GM19193 (cell line): ENCODE measurements around the gene TMEM43.

Source experiments
- POLR2A ChIP-seq: IDR thresholded peaks from 4 replicates; pipeline ENCODE4 v1.6.1; 2011; ENCODE audit not compliant: insufficient read depth, insufficient read length; ENCODE audit errors: extremely low read depth

TMEM43 gene

DNA sequence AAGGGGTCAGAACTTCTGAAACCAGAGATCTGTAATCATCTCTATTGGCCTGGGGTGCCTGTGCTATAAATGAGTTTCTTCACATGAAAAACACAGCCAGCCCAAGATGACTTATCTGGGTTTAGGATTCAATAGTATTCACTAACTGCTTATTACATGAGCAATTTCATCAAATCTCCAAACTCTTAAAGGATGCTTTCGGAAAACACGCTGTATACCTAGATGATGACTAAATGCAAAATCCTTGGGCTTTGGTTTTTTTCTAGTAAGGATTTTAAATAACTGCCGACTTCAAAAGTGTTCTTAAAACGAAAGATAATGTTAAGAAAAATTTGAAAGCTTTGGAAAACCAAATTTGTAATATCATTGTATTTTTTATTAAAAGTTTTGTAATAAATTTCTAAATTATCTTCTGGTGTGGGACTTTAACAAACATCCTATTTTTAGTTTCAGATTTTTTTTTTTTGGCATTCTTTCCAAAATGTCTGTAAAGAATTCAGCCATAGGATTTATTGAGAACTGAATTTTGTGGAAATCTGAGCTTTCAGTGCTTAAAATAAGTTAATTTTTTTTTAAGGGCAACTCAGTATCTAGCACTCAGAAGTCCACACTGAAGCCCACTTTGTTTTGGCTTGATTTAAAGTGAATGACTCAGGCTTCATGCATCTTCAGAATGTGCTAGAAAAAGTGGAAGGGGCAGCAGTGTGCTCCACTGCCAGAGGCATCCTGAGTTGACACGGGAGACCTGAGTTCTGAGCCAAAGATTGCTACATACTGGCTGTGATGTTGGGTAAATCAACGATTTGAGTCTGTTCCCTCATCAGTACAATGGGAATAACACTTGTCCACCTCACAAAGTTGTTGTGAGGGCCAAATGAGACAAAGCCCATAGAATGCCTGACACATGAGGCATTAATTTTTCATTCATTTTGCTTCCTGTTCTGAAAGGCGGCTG is 18.7 kb downstream of the TMEM43 start:
- TF ChIP-seq POLR2A = no peak

DNA sequence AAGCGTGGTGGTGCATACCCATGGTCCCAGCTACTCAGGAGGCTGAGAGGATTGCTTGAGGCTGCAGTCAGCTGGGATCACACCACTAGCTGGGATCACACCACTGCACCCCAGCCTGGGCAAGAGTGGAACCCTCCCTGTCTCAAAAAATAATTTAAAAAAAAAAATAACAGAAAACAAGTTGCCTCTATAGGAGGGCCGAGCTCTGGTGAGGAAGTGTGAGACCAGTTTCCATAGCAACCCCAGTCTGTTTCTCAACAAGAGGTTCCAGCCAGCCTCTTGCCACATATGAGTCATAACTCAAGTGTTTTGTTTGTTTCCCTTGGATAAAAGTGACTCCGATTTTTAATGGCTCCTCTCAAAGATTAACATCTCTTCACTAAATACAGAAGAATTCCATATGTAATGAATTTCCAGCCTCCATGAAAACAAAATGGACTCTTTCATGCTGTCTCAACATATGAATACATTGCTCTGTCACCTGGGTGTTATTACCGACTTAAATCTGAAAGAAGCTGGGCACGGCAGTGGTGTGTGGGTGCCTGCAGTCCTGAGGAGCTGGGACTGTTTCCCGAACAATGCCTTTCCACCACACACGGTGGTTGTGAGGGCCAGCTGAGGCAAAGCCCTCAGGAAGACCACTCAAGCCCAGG is 19.7 kb downstream of the TMEM43 start:
- no peak for TF ChIP-seq POLR2A

- TF ChIP-seq POLR2A = no peak
Measured at GRCh38 chr3:14145236-14145635, 20.4 kb downstream of the TMEM43 start.

DNA sequence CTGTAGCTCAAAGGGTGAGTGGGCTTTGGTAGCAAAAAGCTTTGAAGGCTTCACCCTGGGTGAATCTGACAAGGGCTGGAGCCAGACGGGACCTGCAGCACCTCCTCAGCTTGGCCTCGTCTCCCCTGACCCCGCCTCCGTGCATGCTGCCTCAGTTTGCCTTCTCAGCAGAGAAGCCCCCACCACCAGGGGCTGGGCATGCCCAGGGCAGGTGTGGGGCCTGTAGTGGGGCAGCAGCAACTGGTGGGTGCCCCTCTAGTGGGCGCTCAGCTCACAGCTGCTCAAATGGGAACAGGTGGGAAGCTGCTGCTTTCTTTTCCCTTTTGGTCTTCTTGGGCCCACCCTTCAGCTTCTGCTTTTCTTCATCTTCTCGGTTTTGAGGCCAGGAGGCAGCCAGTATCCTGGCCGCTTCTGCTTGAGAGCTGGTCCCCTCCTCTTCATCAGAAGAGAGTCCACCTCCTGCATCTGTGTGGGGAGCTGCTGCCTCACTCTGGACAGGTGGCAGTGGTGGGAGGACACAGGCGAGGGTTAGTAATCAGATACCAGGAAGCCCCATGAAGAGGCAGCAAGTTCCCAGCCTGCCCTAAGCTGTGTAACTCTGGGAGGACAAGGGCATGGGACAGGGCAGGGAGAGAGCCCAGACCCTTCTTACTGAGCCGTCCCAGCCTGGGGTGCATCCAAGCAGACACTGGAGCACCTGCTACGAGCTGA is 21.0 kb downstream of the TMEM43 start:
- no peak for TF ChIP-seq POLR2A

GRCh38 chr3:14146381-14147065 is 21.7 kb downstream of the TMEM43 start:
- TF ChIP-seq POLR2A = no peak

DNA sequence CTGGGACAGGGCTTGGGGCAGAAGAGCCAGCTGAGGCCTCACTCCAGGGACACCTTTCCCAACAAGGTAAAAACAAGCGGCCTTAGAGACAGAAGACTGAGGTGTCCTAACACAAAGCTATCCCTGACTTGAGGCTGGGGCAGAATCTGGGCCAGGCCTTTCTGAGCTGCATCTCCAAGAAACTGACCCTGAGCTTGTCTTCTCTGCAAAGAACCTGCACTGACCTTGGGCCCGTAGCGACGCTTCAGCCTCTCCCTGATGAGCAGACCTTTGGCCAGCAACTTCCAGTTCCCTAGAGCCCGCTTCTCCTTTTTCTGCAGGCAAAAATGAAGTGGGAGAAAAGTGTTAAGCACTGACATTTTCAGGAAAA is 22.2 kb downstream of the TMEM43 start:
- TF ChIP-seq POLR2A = no peak

DNA sequence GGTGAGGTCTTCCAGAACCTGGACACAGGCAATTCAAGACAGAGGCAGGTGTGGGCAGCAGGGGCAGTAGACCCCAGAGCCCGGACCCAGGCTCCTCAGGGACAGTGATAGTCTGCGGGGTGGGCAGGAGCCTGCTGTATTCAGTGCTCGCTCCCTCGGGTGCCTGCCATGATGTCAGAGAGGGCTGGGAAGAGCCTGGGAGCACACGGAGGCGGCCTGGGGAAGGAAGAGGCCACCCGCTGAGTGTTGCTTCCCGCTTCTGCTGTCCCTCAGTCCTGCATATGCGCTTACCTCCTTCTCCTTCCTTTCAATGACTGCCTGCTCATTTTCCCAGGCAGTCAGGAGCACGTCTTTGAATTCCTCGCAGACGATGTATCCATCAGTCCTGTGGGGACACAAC is 22.8 kb downstream of the TMEM43 start:
- no peak for TF ChIP-seq POLR2A

GRCh38 chr3:14148041-14148985 is 23.5 kb downstream of the TMEM43 start:
- no peak for TF ChIP-seq POLR2A

DNA sequence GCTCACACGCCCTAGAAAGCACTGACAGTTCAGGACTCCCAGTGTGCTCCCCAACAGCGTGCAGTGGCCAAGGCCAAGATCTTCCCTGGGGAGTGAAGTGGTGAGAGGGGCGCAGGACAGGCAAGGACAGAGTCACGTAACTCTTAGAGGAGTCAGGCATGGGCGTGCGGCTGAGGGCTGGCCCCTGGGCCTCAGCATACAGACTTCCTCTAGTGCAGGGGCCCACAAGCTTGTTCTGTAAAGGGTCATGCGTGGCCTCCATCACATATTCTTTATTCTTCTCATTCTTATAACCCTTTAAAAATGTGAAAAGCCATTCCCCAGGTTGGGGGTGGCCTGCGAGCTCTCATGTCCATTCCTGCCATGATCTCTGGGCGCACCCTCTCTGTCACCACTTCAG is 25.2 kb downstream of the TMEM43 start:
- TF ChIP-seq POLR2A = no peak

DNA sequence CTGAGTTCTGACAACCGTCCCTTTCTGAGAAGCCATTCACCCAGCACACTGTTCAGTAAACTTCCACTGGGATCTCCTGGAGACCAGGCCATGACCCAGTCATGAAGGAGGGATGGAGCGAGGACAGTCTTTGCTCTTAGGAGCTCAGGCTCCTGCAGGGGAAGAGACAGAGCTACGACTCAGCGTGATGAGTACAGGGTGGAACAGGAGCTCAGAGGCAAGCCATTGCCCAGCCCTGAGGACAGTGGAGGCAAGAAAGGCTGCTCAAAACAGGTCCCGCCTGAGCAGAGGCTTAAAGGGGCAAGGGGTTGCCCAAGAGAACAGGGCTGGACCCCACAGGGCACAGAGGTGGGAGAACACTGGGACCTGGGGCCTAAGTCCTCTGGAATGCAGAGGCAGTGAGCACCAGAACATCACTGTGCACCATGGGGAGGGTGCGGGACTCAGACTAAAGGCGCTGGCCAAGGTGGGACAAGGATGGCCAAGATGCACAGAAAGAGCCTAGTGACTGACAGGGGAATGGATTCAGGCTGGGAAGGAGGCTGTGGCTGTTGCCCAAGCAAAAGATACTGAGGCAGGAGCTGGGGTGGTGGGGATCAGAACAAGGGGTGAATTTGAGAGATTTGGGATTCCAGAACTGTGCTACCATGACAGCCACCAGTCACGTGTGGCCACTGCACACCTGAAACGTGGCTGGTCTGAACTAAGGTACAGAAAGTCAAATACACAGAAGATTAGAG is 25.8 kb downstream of the TMEM43 start:
- no peak for TF ChIP-seq POLR2A

- TF ChIP-seq POLR2A = peak; percentile 26
Measured at GRCh38 chr3:14151471-14152083, 26.7 kb downstream of the TMEM43 start.

GRCh38 chr3:14152233-14152962 is 27.5 kb downstream of the TMEM43 start:
- no peak for TF ChIP-seq POLR2A
